ENCODE measurements around the gene IL25. TPM values are rescaled to one million over a fixed set of nuclear protein-coding genes. Genes with fewer than 3 reads are reported as not detected.
"Not testable (repeated sequence)": the region's sequence is repeated elsewhere in the genome, so short reads cannot be mapped to it uniquely, and the experiment has no call there.

IL25 gene
- total RNA-seq, 6 donors from 2014 or later: not detected

DNA sequence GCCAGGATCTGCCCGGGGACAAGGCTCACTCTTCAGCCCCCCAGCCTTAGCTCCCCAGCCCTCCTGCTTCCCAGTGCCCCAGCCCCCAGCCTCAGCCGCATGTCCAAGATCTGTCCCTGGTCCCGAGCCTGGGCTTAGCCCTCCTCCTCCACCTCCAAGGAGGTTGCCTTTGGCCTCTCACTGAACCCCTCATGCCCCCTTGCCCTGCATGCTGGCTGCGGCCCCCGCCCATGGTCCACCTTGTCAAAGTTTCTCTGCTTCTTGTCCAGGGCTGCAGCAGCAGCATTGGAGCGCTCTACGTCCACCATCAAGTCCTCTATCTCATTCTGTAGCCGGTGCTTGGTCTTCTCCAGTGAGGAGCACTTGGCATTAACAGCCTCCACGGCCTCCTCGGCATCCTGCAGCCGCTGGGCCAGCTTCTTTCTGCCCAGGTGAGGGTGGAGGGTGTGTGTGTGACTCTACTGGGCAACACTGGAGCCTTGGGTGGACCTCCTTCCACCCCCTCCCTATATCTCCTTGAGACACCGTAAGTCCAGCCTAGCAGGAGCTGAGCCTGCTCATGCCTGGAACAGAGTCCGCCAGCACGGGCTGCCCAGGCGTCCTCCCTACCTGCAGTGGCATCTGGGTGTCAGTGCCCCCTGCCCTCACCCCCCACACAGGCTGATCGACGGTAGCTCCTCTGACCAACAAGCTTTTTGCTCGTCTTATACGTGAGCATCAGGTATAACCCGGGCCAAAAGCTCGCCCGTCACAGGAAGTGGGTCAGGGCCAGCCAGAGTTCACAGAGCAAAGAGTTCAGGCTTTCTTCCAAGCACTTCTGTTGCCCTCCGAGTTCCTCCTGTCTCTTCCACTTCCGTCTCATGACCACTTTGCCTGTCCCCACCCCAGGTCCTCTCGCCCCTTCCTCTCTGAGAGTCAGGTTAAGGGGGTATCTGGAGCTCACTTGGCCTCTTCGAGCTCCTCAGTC is 15.6 kb downstream of the IL25 start:
- no peak for ATAC-seq (ENCODE audit: low FRiP score in 2 of 2)
- Histone ChIP-seq H3K36me3 (no peaks in the 10 kb centered on the region), H3K9me3 (no peaks in the 10 kb centered on the region), H3K4me1 (no peaks in the 10 kb centered on the region), H3K4me3 (no peak overlapping the region), H3K27me3 (no peaks in the 10 kb centered on the region), H3K27ac (no peak overlapping the region)
- DNase-seq: no peak
- TF ChIP-seq CTCF (IDR thresholded peaks at IDR 0.05): no peak
- no peak for TF ChIP-seq EP300 (IDR thresholded peaks at IDR 0.05)
- no peak for TF ChIP-seq POLR2AphosphoS5 (IDR thresholded peaks at IDR 0.05)
- no peak for TF ChIP-seq POLR2A (IDR thresholded peaks at IDR 0.05)
- WGBS, 2 donors: 74 to 78% methylated on average over 21 to 25 of the region's 26 CpGs

- no peaks in the 10 kb centered on the region for H3K36me3 ChIP-seq
- DNase-seq (no peak), ATAC-seq (ENCODE audit: low FRiP score in 2 of 2) (no peak)
- no peaks in the 10 kb centered on the region for H3K9me3 ChIP-seq
- no peak overlapping the region for H3K27ac ChIP-seq
- H3K4me3 ChIP-seq: no peak overlapping the region
- H3K4me1 ChIP-seq: no peaks in the 10 kb centered on the region
- TF ChIP-seq POLR2A (IDR thresholded peaks at IDR 0.05) (no peak), POLR2AphosphoS5 (IDR thresholded peaks at IDR 0.05) (no peak), EP300 (IDR thresholded peaks at IDR 0.05) (no peak), CTCF (IDR thresholded peaks at IDR 0.05) (no peak)
- H3K27me3 ChIP-seq: no peaks in the 10 kb centered on the region
- 90% methylated on average over 6 to 7 of the region's 8 CpGs for WGBS, 2 donors
Observed at GRCh38 chr14:23388996-23389395, 16.4 kb downstream of the IL25 start.

- TF ChIP-seq POLR2AphosphoS5 (IDR thresholded peaks at IDR 0.05) (no peak), EP300 (IDR thresholded peaks at IDR 0.05) (no peak), POLR2A (IDR thresholded peaks at IDR 0.05) (no peak), CTCF (IDR thresholded peaks at IDR 0.05) (no peak)
- WGBS, 2 donors: 64 to 77% methylated on average over 8 to 12 of the region's 12 CpGs
Observed at GRCh38 chr14:23389396-23389795, 16.8 kb downstream of the IL25 start.

GRCh38 chr14:23389871-23390270 is 17.3 kb downstream of the IL25 start:
- ATAC-seq (ENCODE audit: low FRiP score in 2 of 2): not testable (repeated sequence)
- WGBS, 2 donors: 81 to 93% methylated on average over 4 to 5 of the region's 19 CpGs

More at GRCh38 chr14:23389396-23389795, 16.8 kb downstream of the IL25 start:
- H3K9me3 ChIP-seq: no peaks in the 10 kb centered on the region
- no peak overlapping the region for H3K27ac ChIP-seq
- H3K27me3 ChIP-seq: no peaks in the 10 kb centered on the region
- no peak for DNase-seq
- H3K4me1 ChIP-seq: no peaks in the 10 kb centered on the region
- no peaks in the 10 kb centered on the region for H3K36me3 ChIP-seq
- no peak for ATAC-seq (ENCODE audit: low FRiP score in 2 of 2)
- no peak overlapping the region for H3K4me3 ChIP-seq

DNA sequence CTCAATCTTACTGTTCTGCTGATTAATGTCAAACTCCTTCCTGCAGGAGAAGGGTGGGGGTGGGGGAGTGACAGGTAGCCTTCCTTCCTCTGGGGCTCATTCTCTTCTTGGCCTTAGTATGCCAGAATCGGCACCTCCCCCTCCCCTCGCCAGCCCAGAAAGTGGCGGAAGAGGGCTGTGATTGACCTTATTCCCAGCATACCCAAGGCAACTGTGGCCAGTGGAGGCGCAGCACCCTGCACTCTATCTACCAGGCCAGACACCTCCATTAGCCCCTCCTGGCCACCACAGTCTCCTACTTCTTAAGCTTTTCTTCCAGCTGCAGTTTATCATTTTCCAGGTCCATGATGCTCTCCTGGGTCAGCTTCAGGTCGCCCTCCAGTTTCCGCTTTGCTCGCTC is 20.0 kb downstream of the IL25 start:
- TF ChIP-seq EP300 (IDR thresholded peaks at IDR 0.05) (no peak), CTCF (IDR thresholded peaks at IDR 0.05) (no peak), POLR2AphosphoS5 (IDR thresholded peaks at IDR 0.05) (no peak)
- no peaks in the 10 kb centered on the region for H3K36me3 ChIP-seq
- no peak overlapping the region for H3K27ac ChIP-seq
- no peak overlapping the region for H3K4me3 ChIP-seq
- WGBS, 2 donors: 73 to 75% methylated on average over 7 of the region's 7 CpGs
- ATAC-seq (ENCODE audit: low FRiP score in 2 of 2) (no peak), DNase-seq (no peak)
- H3K9me3 ChIP-seq: no peaks in the 10 kb centered on the region
- no peaks in the 10 kb centered on the region for H3K4me1 ChIP-seq
- H3K27me3 ChIP-seq: no peaks in the 10 kb centered on the region

More at GRCh38 chr14:23389871-23390270, 17.3 kb downstream of the IL25 start:
- DNase-seq, H3K27me3 ChIP-seq, H3K4me1 ChIP-seq, H3K36me3 ChIP-seq, H3K4me3 ChIP-seq, H3K27ac ChIP-seq, H3K9me3 ChIP-seq: not testable (repeated sequence)

All from upper lobe of left lung (tissue), 6 donors.